Mucosa of descending colon (tissue), 3 donors: ENCODE data around the gene MAP3K9. TPM values are rescaled to one million over a fixed set of nuclear protein-coding genes. Genes with fewer than 3 reads are reported as not detected.

ENCODE experiments used
- ATAC-seq: fragments of 200-7000 bp; cut with Tn5 transposase; one replicate; pipeline ENCODE4 v1.9.1; 2020; ENCODE audit warnings: mild to moderate bottlenecking, moderate library complexity
- DNase-seq, 3 donors: peaks; one replicate each; pipeline ENCODE4 v3.0.0-alpha.2; 2020
- H3K36me3 ChIP-seq: fragments of 200-600 bp; one replicate; pipeline ENCODE4 v1.8.0; 2021; ENCODE audit warnings: low read depth, mild to moderate bottlenecking
- H3K4me1 ChIP-seq: fragments of 200-600 bp; one replicate; pipeline ENCODE4 v1.8.0; 2021; ENCODE audit warnings: low read depth, mild to moderate bottlenecking
- H3K4me3 ChIP-seq: fragments of 200-600 bp; one replicate; pipeline ENCODE4 v1.8.0; 2021; ENCODE audit warnings: mild to moderate bottlenecking
- H3K9me3 ChIP-seq: fragments of 200-600 bp; one replicate; pipeline ENCODE4 v1.8.0; 2021; ENCODE audit warnings: mild to moderate bottlenecking
- CTCF ChIP-seq: fragments of 200-600 bp; IDR thresholded peaks from one replicate; pipeline ENCODE4 v1.8.0; 2022; ENCODE audit warnings: antibody characterized with exemption, mild to moderate bottlenecking
- intact Hi-C, 2 donors: fragments of 100-400 bp; cut with DNase I in 1 of 2; cut with micrococcal nuclease in 1 of 2; formaldehyde crosslinking; loops; one replicate each; pipeline versions ENCODE4 v1.11.0 to v1.11.1; 2022; cut with DNase I, micrococcal nuclease
- total RNA-seq, 3 donors: library from RNA; stranded (reverse); fragmentation: NEBNext Ultra II Directional in 2 of 3; extraction: Animal tissue kit (Norgen Biotek cat#: 25700) in 2 of 3; gene quantifications; one replicate each; pipeline versions ENCODE4 v1.2.1 to v1.2.4, GENCODE V29; 2021 to 2023
- donor health status: DM: no; HTN: no; CAD: no; lungs with moderate emphysema.
- donor health status: DM: no; HTN: no; CAD: no.
- donor health status: DM: no; HTN: yes; CAD: no.

The MAP3K9 gene
- total RNA-seq, 3 donors from 2014 or later, result 5.7 to 9.3 (median 8.8) TPM

DNA sequence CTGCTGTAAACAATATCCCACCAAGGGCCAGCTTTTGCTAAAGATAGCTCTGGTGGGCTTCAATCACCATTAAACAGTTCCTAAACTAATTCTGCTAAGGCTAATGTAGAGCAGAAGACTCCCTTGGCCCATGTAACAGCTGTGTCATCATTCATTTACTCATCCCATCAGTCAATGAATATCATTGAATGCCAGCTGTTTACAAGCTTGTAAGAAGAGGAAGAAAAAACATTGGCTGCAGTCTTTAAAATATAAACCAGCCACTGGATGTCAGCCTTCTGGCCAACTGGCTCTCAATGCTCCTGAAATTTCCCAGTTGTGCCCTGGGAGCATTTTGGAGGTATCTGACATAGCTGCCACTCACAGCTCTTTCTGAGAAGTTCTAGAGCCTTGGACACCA is 18.0 kb upstream of the MAP3K9 start:
- H3K9me3 ChIP-seq, result no peaks in the 10 kb centered on the region
- peak; percentile 7 for ATAC-seq
- H3K4me1 ChIP-seq, result peaks cover 4% of the 10 kb centered on the region
- no peaks in the 10 kb centered on the region for H3K36me3 ChIP-seq
- H3K4me3 ChIP-seq, result no peak overlapping the region
- TF ChIP-seq CTCF, result no peak
- intact Hi-C loops, result loop anchor here in 1 of 2 donors (10.0 kb wide), 1 partner anchor 147 kb away; no protein-coding TSS in a partner anchor
- DNase-seq, result no peak

DNA sequence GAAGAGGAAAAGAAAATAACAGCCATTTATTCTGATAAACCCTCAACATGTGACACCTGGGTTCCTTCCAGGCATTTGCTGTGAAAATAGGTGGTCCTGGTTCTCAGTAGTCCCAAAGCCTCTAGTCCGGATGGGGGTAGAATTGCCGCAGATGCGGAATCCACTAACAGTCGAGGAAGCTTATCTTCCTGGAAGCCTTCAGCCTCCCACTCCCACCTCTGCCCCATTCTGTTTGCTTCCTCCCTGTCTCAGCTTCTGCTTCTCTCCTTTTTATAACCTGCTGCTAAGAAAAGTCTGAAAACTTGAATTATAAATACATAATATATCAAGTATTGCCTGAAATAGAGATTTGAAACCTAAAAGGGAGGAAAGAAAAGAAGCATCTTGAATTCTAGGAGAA is 14.0 kb upstream of the MAP3K9 start:
- Histone ChIP-seq H3K36me3 (no peaks in the 10 kb centered on the region), H3K4me1 (peaks cover 4% of the 10 kb centered on the region), H3K9me3 (no peaks in the 10 kb centered on the region), H3K4me3 (no peak overlapping the region)
- intact Hi-C loops, result loop anchor here in 1 of 2 donors (10.0 kb wide), 1 partner anchor 152 kb away; no protein-coding TSS in a partner anchor
- ATAC-seq, result no peak
- no peak for TF ChIP-seq CTCF
- DNase-seq, result no peak

DNA sequence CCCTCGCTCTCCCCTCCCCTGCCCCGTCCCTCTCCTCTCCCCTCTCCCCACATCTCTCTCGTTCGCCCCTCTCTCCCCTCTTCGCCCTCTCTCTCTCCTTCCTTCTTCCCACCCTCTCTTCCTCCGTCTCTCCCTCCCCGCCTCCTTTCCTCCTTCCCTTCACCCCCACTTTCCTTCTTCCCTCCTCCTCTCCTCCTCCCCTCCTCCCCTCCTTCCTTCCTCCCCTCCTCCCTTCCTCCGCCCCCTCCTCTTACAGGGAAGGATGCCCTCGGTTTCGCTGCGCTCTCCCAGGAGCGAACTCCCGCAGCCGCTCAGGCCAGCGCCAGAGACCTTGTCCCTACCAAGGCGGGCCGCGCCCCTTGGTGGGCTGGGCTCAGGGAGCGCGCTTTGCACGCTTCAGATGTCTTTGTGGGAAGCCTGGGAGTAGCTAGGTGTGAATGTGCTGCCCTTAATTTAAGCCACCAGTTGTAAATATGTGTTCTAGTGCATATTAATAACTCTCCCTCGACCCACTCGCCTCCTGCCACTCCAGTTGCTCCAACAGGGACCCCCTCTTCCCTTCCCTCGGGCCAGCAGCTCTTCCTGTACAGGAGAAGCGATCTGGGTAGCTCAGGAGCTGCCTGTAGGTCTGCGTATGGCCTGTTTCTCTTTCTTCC is 13.3 kb upstream of the MAP3K9 start:
- intact Hi-C loops, result loop anchor here in 1 of 2 donors (10.0 kb wide), 1 partner anchor 152 kb away; no protein-coding TSS in a partner anchor
- Histone ChIP-seq H3K4me3 (no peak overlapping the region), H3K36me3 (no peaks in the 10 kb centered on the region), H3K4me1 (peaks cover 4% of the 10 kb centered on the region), H3K9me3 (no peaks in the 10 kb centered on the region)
- no peak for TF ChIP-seq CTCF
- ATAC-seq (peak; percentile 55), DNase-seq (peak; percentile 46 to 59 (median 48))

- H3K9me3 ChIP-seq, result no peaks in the 10 kb centered on the region
- H3K4me3 ChIP-seq, result no peak overlapping the region
- peak; percentile 51 to 66 (median 54) for DNase-seq
- H3K4me1 ChIP-seq, result peaks cover 4% of the 10 kb centered on the region
- H3K36me3 ChIP-seq, result no peaks in the 10 kb centered on the region
- intact Hi-C loops, result loop anchor here in 1 of 2 donors (10.0 kb wide), 1 partner anchor 153 kb away; no protein-coding TSS in a partner anchor
- ATAC-seq, result peak; percentile 50
- TF ChIP-seq CTCF, result no peak
These were observed 12.5 kb upstream of the MAP3K9 start for GRCh38 chr14:70821584-70822529.

- no peak for TF ChIP-seq CTCF
- DNase-seq, result no peak
- no peaks in the 10 kb centered on the region for H3K36me3 ChIP-seq
- intact Hi-C loops, result loop anchor here in 1 of 2 donors (5.0 kb wide), 1 partner anchor 156 kb away; no protein-coding TSS in a partner anchor
- no peaks in the 10 kb centered on the region for H3K9me3 ChIP-seq
- no peaks in the 10 kb centered on the region for H3K4me1 ChIP-seq
- no peak for ATAC-seq
- no peak overlapping the region for H3K4me3 ChIP-seq
These were observed 7.2 kb upstream of the MAP3K9 start for GRCh38 chr14:70816525-70816924.
